SK-N-SH (cell line): ENCODE data around the gene HES6. TPM values are rescaled to one million over a fixed set of nuclear protein-coding genes. Genes with fewer than 3 reads are reported as not detected.

Experiments
- CTCF ChIA-PET: fragments of 300-600, 350-600 bp; formaldehyde crosslinking; extraction: SDS; loops from one replicate; lab custom pipeline; 2021; lab: Yijun Ruan, JAX
- POLR2A ChIA-PET: fragments of 350-600 bp; sonication (Branson Sonifier 250); formaldehyde crosslinking; extraction: SDS; loops from one replicate; lab custom pipeline; 2020; ENCODE audit warnings: antibody characterized with exemption, inconsistent platforms; lab: Yijun Ruan, JAX
- DNase-seq: peaks from one replicate; pipeline ENCODE4 v3.0.0; 2012
- H2AFZ ChIP-seq: fragments of 200-600 bp; sonication (generic); 2 replicates; pipeline ENCODE4 v1.8.1; 2016; ENCODE audit warnings: antibody characterized with exemption, mild to moderate bottlenecking, low read depth
- H3F3A ChIP-seq: fragments of 200-600 bp; sonication (generic); replicated peaks from 2 replicates; pipeline ENCODE3; 2016; ENCODE audit warnings: antibody characterized with exemption, mild to moderate bottlenecking; ENCODE audit not compliant: insufficient read depth
- H3K27ac ChIP-seq, 2 experiments: fragments of 200-500 bp in 1 of 2; fragments of 200-600 bp in 1 of 2; sonication (Bioruptor generic) in 1 of 2; sonication (generic), shearing (Covaris generic) in 1 of 2; 2 replicates each; pipeline versions ENCODE4 v1.5.1 to v1.6.1; 2014 to 2016; ENCODE audit warnings: low read depth in 2 of 2, inconsistent platforms in 1 of 2, low read length in 1 of 2, mild to moderate bottlenecking in 1 of 2, mixed read lengths in 1 of 2
- H3K27me3 ChIP-seq: fragments of 200-600 bp; sonication (generic), shearing (Covaris generic); 2 replicates; pipeline ENCODE4 v1.6.1; 2016; ENCODE audit warnings: mixed run types; ENCODE audit not compliant: insufficient read depth
- H3K36me3 ChIP-seq, 2 experiments: fragments of 200-500 bp in 1 of 2; fragments of 200-600 bp in 1 of 2; sonication (Bioruptor generic) in 1 of 2; sonication (generic) in 1 of 2; replicated peaks in 1 of 2; 2 replicates each; pipeline versions ENCODE3 to v1.5.1; 2014 to 2016; ENCODE audit warnings: low read length in 1 of 2, mild to moderate bottlenecking in 1 of 2; ENCODE audit not compliant: insufficient read depth in 2 of 2, control insufficient read depth in 1 of 2
- H3K4me1 ChIP-seq, 2 experiments: fragments of 200-500 bp in 1 of 2; fragments of 200-600 bp in 1 of 2; sonication (Bioruptor generic) in 1 of 2; sonication (generic), shearing (Covaris generic) in 1 of 2; 2 replicates each; pipeline versions ENCODE4 v1.5.1 to v1.6.1; 2014 to 2016; ENCODE audit warnings: low read depth in 1 of 2, low read length in 1 of 2, mixed run types in 1 of 2; ENCODE audit not compliant: insufficient read depth in 2 of 2, control insufficient read depth in 1 of 2
- H3K4me2 ChIP-seq: fragments of 200-600 bp; sonication (generic), shearing (Covaris generic); 2 replicates; pipeline ENCODE4 v1.6.1; 2017; ENCODE audit warnings: mixed run types
- H3K4me3 ChIP-seq, 2 experiments: fragments of 200-500 bp in 1 of 2; fragments of 200-600 bp in 1 of 2; sonication (Bioruptor generic) in 1 of 2; sonication (generic), shearing (Covaris generic) in 1 of 2; 2 replicates each; pipeline versions ENCODE4 v1.5.1 to v1.8.1; 2014 to 2016; ENCODE audit warnings: low read depth in 2 of 2, inconsistent platforms in 1 of 2, low read length in 1 of 2, mild to moderate bottlenecking in 1 of 2, mixed read lengths in 1 of 2, moderate library complexity in 1 of 2
- H3K79me2 ChIP-seq: fragments of 200-600 bp; sonication (generic); 2 replicates; pipeline ENCODE4 v1.8.1; 2017; ENCODE audit warnings: mild to moderate bottlenecking; ENCODE audit not compliant: insufficient read depth
- H3K9ac ChIP-seq: fragments of 200-600 bp; sonication (generic); 2 replicates; pipeline ENCODE4 v1.6.1; 2017; ENCODE audit warnings: mixed run types
- H3K9me2 ChIP-seq: fragments of 200-600 bp; sonication (generic); 2 replicates; pipeline ENCODE4 v1.6.1; 2017; ENCODE audit warnings: mixed run types
- H3K9me3 ChIP-seq: fragments of 200-600 bp; sonication (generic); 2 replicates; pipeline ENCODE4 v1.6.1; 2017; ENCODE audit warnings: mixed run types, mild to moderate bottlenecking, moderate library complexity
- H4K20me1 ChIP-seq: fragments of 200-600 bp; sonication (generic); 2 replicates; pipeline ENCODE4 v1.6.1; 2017; ENCODE audit warnings: mild to moderate bottlenecking, mixed run types; ENCODE audit not compliant: insufficient read depth
- CHD2 ChIP-seq: fragments of 150-350 bp; IDR thresholded peaks from 2 replicates; pipeline ENCODE4 v1.6.1; 2018; ENCODE audit warnings: low read length; ENCODE audit not compliant: partially characterized antibody
- EP300 ChIP-seq, 2 experiments: IDR thresholded peaks; 2 replicates each; pipeline versions ENCODE4 v1.4.0 to v1.6.1; 2012; ENCODE audit warnings: borderline replicate concordance in 1 of 2, low read depth in 1 of 2, low read length in 1 of 2
- GATA2 ChIP-seq: sonication (generic); formaldehyde crosslinking; IDR thresholded peaks from 2 replicates; pipeline ENCODE4 v1.5.0; 2020; ENCODE audit warnings: mild to moderate bottlenecking, missing genetic modification reagents
- JUND ChIP-seq: IDR thresholded peaks from 2 replicates; pipeline ENCODE4 v1.4.0; 2012
- MEF2A ChIP-seq: IDR thresholded peaks from 2 replicates; pipeline ENCODE4 v1.4.0; 2012; ENCODE audit warnings: low read depth, borderline replicate concordance
- NFIC ChIP-seq: IDR thresholded peaks from 2 replicates; pipeline ENCODE4 v1.4.0; 2012; ENCODE audit warnings: borderline replicate concordance
- RAD21 ChIP-seq: IDR thresholded peaks from 2 replicates; pipeline ENCODE4 v1.6.1; 2012; ENCODE audit warnings: mild to moderate bottlenecking, low read length
- RFX5 ChIP-seq: IDR thresholded peaks from 2 replicates; pipeline ENCODE4 v1.6.1; 2012; ENCODE audit warnings: mild to moderate bottlenecking, improper control_type of control experiment, low read length
- RXRA ChIP-seq: IDR thresholded peaks from 2 replicates; pipeline ENCODE4 v1.4.0; 2012; ENCODE audit warnings: low read depth, mild to moderate bottlenecking, borderline replicate concordance
- TAF1 ChIP-seq: IDR thresholded peaks from 2 replicates; pipeline ENCODE4 v1.6.1; 2012; ENCODE audit warnings: low read depth, mild to moderate bottlenecking, low read length, moderate library complexity, borderline replicate concordance
- TCF12 ChIP-seq: IDR thresholded peaks from 2 replicates; pipeline ENCODE4 v1.4.0; 2012
- TEAD4 ChIP-seq: IDR thresholded peaks from 2 replicates; pipeline ENCODE4 v1.4.0; 2012; ENCODE audit warnings: mild to moderate bottlenecking, borderline replicate concordance; ENCODE audit not compliant: insufficient read depth
- YY1 ChIP-seq: IDR thresholded peaks from 2 replicates; pipeline ENCODE4 v1.4.0; 2012; ENCODE audit warnings: low read depth, mild to moderate bottlenecking
- WGBS: methylation state at CpG from one replicate; pipeline ENCODE4 v1.1.6; 2017; ENCODE audit warnings: low lambda C conversion rate; 5-methylcytosine and 5-hydroxymethylcytosine counted together
- polyA plus RNA-seq, 3 experiments: library from polyadenylated mRNA; depleted of rRNA; stranded (reverse); fragments of >200 nt; gene quantifications; 2 replicates each; pipeline ENCODE4 v1.2.3, GENCODE V29; 2012
- TF ChIP-seq, protein P1 (sequence below): IDR thresholded peaks from 2 replicates; pipeline ENCODE4 v1.4.0; 2012; ENCODE audit warnings: low read depth, borderline replicate concordance
- TF ChIP-seq, protein P2 (sequence below): IDR thresholded peaks from 2 replicates; pipeline ENCODE4 v1.4.0; 2012; ENCODE audit warnings: low read depth
- TF ChIP-seq, protein P3 (sequence below): fragments of 150-350 bp; IDR thresholded peaks from 2 replicates; pipeline ENCODE4 v1.6.1; 2016; ENCODE audit warnings: mild to moderate bottlenecking, low read depth, low read length
- TF ChIP-seq, protein P4 (sequence below): fragments of 150-350 bp; IDR thresholded peaks from 2 replicates; pipeline ENCODE4 v1.6.1; 2017; ENCODE audit warnings: antibody characterized with exemption, low read length, low read depth, borderline replicate concordance

The HES6 gene
- polyA plus RNA-seq, 1 of the 3 experiments (the other 2 are of a cell fraction), result 3.6 TPM

DNA sequence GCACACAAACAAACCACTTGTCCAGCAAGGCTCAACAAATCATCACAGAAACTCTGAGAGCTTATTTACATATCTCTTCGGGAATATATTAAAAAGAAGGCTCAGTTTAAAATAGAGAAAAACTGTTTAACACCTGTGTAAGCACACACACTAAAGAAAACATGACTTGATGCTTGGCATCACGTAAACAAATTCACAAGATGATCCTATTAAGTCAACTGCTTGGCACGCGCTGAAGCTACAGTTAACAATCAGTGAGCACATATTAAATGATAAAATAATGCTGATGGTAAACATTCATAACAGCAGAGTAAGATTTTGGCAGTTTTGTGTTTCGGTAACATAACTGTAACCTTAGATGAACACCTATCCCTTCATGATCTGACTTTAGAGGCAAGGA is 4.3 kb upstream of the HES6 start:
- no peak overlapping the region for H3K4me2 ChIP-seq
- no peaks in the 10 kb centered on the region for H3K9me2 ChIP-seq
- H3F3A ChIP-seq, result peaks cover 3% of the 10 kb centered on the region
- TF ChIP-seq, protein P1, sequence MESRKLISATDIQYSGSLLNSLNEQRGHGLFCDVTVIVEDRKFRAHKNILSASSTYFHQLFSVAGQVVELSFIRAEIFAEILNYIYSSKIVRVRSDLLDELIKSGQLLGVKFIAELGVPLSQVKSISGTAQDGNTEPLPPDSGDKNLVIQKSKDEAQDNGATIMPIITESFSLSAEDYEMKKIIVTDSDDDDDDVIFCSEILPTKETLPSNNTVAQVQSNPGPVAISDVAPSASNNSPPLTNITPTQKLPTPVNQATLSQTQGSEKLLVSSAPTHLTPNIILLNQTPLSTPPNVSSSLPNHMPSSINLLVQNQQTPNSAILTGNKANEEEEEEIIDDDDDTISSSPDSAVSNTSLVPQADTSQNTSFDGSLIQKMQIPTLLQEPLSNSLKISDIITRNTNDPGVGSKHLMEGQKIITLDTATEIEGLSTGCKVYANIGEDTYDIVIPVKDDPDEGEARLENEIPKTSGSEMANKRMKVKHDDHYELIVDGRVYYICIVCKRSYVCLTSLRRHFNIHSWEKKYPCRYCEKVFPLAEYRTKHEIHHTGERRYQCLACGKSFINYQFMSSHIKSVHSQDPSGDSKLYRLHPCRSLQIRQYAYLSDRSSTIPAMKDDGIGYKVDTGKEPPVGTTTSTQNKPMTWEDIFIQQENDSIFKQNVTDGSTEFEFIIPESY, result no peak
- TF ChIP-seq, protein P2, sequence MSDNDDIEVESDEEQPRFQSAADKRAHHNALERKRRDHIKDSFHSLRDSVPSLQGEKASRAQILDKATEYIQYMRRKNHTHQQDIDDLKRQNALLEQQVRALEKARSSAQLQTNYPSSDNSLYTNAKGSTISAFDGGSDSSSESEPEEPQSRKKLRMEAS, result no peak
- no peak for TF ChIP-seq TEAD4
- no peak for TF ChIP-seq TAF1
- TF ChIP-seq EP300 (IDR thresholded peaks at IDR 0.05; ENCODE audit: borderline replicate concordance in 1 of 2, low read depth in 1 of 2, low read length in 1 of 2), result no peak
- TF ChIP-seq RXRA, result no peak
- TF ChIP-seq TCF12, result no peak
- TF ChIP-seq, protein P3, sequence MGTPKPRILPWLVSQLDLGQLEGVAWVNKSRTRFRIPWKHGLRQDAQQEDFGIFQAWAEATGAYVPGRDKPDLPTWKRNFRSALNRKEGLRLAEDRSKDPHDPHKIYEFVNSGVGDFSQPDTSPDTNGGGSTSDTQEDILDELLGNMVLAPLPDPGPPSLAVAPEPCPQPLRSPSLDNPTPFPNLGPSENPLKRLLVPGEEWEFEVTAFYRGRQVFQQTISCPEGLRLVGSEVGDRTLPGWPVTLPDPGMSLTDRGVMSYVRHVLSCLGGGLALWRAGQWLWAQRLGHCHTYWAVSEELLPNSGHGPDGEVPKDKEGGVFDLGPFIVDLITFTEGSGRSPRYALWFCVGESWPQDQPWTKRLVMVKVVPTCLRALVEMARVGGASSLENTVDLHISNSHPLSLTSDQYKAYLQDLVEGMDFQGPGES, result no peak
- POLR2A ChIA-PET, result no interaction called here
- 92% methylated on average over 5 of the region's 5 CpGs for WGBS
- H3K36me3 ChIP-seq, result no peaks in the 10 kb centered on the region
- no peaks in the 10 kb centered on the region for H3K9me3 ChIP-seq
- DNase-seq, result no peak
- CTCF ChIA-PET, result interaction anchor here (2.6 to 3.6 kb wide), 2 partner anchors 11 to 20 kb away, joined by 15 to 26 read pairs; no protein-coding TSS in a partner anchor
- no peaks in the 10 kb centered on the region; the same call in 1 of the 2 replicates for H3K27me3 ChIP-seq
- H3K79me2 ChIP-seq, result no peaks in the 10 kb centered on the region
- H3K9ac ChIP-seq, result no peak overlapping the region
- H3K27ac ChIP-seq, result no peak overlapping the region
- no peak overlapping the region for H2AFZ ChIP-seq
- H3K4me3 ChIP-seq, result no peak overlapping the region
- peaks cover 0 to 20% of the 10 kb centered on the region in 2 experiments; a peak in 1 of 4 replicates for H3K4me1 ChIP-seq
- no peaks in the 10 kb centered on the region for H4K20me1 ChIP-seq

DNA sequence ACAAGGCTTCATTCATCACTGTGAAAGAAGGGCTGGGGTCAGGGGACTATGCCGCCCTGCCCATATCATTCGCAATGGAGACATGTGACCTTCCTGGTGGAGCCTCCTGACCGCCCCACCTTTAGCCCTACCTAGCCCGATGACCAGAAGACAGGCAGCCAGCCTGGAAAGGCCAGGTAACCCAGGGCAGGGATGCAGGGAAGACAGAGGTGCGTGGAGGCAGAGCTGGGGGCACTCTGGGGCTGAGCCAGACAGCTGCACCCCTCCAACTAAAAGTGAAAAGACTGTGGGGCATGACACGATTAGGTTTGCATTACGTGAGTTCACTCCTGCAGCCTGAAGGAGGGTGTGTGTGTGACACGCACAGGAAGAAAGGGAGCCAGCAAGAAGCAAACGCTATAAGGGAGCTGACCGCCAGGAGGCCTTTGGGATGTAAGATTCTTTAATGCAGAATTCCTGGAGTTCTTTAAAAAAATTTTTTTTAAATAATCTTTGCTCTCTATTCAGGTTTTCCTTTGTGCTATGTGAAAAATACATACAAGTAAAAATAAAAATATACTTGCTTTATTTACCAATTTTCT is 3.7 kb upstream of the HES6 start:
- Histone ChIP-seq H2AFZ (no peak overlapping the region), H3K27ac (peak overlapping the region in 1 of 2 experiments; percentile 70; a peak in 2 of 4 replicates), H3F3A (peaks cover 3% of the 10 kb centered on the region), H3K9me2 (no peaks in the 10 kb centered on the region), H3K9ac (no peak overlapping the region), H3K4me1 (peaks cover 0 to 25% of the 10 kb centered on the region in 2 experiments; a peak in 1 of 4 replicates), H3K27me3 (no peaks in the 10 kb centered on the region; the same call in 1 of the 2 replicates), H3K79me2 (no peaks in the 10 kb centered on the region), H4K20me1 (no peaks in the 10 kb centered on the region), H3K4me2 (no peak overlapping the region), H3K4me3 (no peak overlapping the region), H3K9me3 (no peaks in the 10 kb centered on the region), H3K36me3 (no peaks in the 10 kb centered on the region)
- DNase-seq, result no peak
- TF ChIP-seq, protein P3, result no peak
- no peak for TF ChIP-seq JUND
- TF ChIP-seq CHD2, result no peak
- no peak for TF ChIP-seq GATA2
- TF ChIP-seq RAD21, result no peak
- TF ChIP-seq RFX5, result no peak
- TF ChIP-seq, protein P4, sequence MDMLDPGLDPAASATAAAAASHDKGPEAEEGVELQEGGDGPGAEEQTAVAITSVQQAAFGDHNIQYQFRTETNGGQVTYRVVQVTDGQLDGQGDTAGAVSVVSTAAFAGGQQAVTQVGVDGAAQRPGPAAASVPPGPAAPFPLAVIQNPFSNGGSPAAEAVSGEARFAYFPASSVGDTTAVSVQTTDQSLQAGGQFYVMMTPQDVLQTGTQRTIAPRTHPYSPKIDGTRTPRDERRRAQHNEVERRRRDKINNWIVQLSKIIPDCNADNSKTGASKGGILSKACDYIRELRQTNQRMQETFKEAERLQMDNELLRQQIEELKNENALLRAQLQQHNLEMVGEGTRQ, result no peak
- TF ChIP-seq MEF2A, result no peak
- TF ChIP-seq EP300 (IDR thresholded peaks at IDR 0.05; ENCODE audit: borderline replicate concordance in 1 of 2, low read depth in 1 of 2, low read length in 1 of 2), result no peak
- TF ChIP-seq TAF1, result no peak
- no peak for TF ChIP-seq YY1
- no peak for TF ChIP-seq NFIC
- TF ChIP-seq, protein P2, result no peak
- CTCF ChIA-PET, result interaction anchor here (2.6 to 3.6 kb wide), 2 partner anchors 12 to 20 kb away, joined by 15 to 26 read pairs; no protein-coding TSS in a partner anchor
- POLR2A ChIA-PET, result interaction anchor here (0.6 kb wide), 1 partner anchor 15 kb away, joined by 4 read pairs; no protein-coding TSS in a partner anchor
- 92% methylated on average over 8 of the region's 10 CpGs for WGBS
